Activated gamma-delta T cell treated with Interleukin-2 at 50 U/mL for 16 hours (primary cell): ENCODE results near the gene ABCF2.

ENCODE experiments used
- DNase-seq: peaks from one replicate; pipeline ENCODE4 v3.0.0-alpha.2; 2020

The ABCF2 gene

DNA sequence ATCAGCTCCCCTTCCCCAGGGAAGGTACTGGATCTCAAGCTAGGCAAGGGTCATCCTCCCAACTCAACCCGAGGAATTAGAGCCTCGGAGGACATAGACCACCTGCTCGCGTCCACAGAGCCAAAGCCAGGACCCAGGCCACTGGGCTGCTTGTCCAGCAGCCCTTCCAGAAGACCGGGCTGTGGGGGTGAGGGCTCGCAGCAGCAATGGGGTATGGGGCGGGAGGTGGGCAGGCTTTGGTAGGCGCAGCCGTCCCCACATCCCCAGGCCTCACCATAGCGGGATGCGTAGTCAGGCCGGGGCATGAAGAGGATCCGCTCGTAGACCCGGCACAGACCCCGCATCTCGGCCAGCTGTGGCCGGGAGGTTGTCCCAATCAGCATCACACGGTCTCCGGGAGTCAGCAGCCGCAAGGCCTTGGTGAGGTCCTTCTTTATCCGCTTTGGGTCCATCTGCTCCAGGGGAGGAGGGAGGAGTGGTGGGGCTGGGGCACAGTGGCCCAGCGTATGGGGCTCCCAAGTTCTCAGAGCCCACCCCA lies 34.9 kb downstream of the ABCF2 start:
- no peak for DNase-seq

DNA sequence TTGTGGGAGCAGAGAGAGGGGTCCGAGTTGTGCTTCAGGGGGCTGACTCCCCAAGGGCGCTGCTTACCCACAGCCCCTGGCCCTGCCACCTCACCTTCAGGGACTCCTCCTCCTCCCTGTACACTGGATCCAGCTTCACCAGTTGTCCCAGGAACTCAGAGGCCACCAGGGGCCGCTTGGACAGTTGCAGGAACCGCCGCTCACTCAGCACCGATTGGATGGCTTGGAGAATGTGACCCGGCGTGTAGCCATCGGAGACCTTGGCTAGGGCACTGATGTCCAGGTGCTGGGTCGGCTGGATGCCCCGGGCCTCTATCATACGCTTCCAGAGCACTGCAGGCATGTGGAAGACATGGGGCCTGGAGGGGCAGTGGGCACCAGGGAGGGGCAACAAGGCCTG lies 35.5 kb downstream of the ABCF2 start:
- no peak for DNase-seq

DNA sequence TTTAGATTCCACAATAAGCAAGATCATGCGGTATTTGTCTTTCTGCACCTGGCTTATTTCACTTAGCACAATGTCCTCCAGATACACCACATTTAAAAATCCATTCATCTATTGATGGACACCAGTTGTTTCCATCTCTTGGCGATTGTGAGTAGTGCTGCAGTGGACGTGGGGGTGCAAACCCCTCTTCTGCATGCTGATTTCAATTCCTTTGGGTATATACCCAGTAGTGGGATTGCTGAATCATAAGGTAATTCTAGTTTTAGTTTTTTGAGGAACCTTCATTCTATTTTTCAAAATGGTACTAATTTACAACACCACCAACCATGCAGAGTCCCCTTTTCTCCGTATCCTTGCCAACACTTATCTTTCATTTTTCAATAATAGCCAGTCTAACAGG lies 38.0 kb downstream of the ABCF2 start:
- DNase-seq: no peak

DNA sequence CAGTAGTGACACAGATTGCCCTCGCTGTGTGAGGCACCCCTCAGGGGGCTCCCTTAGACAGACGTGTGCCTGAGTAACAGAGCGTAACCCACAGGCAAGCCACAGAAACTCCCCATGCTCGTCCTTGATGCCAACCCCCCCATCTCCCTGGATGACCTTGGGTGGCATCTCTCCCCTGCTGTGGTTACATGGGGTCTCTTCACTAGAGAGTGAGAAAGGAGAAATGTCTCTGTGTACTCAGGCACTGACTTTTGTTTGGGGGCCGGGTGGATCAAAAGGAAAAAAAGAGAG lies 38.8 kb downstream of the ABCF2 start:
- DNase-seq: no peak

DNA sequence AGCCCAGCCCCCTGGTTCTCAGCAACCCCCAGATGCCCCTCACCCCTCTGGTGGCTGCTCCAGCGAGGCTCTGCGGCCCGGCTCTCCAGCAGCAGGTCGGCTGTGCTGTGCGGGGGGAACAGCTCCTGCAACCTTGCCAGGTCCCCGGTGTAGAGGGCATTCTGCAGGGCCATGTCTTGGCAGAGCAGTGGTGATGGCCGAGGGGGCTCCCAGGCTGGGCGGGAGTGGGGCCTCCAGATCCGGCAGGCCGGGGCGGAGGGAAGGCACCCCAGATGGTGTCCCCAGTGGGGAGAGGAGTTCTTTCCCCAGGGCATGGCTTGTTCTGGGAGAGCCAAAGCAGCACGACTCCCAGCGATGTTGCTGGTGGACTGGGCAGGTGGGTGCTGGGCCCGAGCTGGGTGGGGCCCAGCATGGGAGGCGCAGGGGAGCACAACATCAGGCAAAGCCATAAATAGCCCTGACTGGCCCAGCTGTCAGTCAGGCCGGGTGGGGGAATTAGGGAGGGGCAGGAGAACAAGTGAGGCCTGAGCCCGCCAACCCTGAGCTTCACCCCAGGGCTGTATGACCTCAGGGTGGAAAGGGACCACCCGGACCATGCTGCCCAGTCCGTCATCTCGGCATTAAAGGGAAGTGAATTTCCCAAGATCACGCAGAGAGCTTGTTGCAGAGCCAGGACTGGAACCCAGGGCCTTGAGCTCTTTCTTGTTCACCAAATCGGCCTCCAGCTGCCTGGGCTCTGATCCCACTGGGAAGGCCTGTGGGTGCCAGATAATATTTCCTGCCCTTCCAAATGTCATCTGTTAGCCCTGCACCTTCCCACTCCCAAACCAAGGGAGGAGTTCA lies 39.4 kb downstream of the ABCF2 start:
- no peak for DNase-seq

DNA sequence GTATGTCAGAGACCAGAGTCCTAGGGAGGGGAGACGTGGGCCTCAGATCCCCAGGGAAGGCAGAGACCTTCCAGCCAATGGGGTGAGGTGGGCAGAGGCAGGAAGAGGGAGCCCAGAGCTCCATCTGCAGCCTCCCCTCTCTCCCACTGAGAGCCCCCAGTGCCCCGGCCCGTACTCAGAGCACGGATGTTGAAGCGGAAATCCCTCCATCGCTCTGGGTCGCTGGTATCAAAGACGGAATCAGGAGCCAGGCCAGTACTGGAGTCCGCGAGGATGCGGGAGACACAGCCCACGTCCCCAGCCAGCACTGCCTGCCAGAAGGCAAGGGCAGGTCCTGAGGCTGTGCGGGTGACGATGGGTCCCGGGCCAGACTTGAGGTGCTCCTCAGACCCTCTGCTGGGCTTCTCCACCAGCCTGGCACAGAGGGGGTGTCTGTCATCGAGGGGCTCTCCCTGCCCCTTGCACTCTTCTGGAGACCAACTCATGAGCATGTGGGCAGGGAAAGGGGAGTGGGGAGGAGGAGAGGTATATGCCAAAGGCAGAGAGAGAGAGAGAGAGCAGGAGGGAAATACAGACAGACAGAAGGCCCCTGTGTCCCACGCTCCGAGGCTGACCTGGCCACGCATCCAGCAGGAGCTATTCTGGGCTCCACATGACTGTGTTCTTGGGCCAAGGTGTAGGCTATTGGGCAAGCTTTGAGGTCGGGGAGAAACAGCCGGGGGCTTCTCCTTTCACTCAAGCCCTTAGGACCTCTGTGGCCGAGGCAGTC lies 40.2 kb downstream of the ABCF2 start, which contains the start of gene ASB10:
Gene ASB10 (minus strand): TSS at position 611 of the 769 bp plus-strand sequence. CDS start 120 bp downstream, at position 491.
- DNase-seq: no peak

DNA sequence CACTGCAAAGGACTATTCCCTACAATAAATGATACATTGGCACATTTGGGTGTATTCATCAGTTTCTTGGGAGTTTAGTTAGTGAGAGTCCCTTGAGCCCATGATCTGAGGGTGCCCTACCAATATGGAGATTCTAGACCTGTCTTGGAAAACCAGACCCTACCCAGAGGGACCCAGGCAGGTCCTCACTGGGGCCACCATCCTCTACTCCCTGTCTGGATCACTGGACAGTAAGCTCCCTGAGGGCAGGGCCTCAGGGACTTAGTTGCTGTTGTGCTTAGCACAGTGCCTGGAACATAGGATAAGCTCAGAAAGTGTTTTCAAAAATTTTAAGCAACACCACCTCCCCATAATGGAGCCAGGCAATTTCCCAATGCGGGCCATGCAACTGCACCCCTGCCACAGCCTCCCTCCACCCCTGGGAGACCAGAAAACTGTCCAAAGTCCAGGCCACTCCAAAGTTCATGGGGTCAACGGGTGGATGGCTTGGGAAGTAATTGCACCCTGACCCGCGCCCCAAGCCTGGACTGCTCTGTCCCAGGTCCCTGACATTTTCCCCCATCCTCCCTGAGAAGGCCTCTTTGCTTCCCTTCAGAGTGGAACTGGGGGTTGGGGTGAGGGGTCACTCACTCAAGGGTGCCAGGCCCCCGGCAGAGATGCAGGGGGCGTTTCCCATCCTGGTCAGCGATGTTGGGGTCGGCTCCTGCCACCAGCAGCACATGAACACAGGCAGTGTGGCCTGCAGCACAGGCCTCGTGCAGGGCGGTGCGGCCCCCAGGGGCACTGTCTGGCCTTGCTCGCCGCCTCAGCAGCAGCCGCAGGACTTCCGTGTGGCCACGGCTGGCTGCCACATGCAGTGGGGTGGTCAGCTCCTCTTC lies 41.0 kb downstream of the ABCF2 start:
- no peak for DNase-seq

DNA sequence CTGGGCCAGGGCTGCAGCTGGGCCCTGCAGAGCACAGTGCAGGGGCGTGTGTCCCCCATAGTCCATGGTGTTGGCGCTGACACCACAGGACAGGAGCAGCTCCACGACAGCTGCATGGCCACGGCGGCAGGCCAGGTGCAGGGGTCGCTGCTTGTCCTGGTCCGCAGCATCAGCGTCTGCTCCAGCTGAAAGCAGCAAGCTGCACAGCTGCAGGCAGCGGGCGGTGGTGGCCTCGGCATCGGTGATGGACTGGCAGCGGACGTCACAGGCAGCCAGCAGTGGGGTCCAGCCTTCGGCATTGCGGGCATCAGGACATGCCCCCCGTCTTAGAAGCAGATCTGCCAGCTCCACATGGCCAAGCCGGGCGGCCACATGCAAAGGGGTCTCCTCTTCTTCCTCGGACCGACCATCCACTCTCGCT lies 46.0 kb downstream of the ABCF2 start:
- no peak for DNase-seq

DNA sequence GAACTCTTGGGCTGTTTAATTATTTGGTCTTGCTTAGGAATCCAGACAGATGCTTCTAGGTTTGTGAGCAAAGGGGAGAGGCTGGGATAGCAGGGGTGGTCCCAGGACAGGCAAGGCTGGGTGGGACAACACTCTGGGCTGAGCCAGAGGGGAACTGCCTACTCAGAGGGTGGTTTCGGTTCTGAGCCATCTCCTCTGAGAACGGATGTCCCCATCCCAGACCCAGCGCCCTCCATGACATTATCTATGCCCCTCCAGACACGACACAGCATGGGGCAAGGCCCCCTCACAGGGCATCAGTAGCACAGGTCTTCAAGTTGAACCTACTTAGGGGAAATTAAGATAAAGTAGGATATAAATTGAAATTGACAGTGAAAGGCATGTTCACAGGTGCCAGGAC lies 47.1 kb downstream of the ABCF2 start:
- no peak for DNase-seq

DNA sequence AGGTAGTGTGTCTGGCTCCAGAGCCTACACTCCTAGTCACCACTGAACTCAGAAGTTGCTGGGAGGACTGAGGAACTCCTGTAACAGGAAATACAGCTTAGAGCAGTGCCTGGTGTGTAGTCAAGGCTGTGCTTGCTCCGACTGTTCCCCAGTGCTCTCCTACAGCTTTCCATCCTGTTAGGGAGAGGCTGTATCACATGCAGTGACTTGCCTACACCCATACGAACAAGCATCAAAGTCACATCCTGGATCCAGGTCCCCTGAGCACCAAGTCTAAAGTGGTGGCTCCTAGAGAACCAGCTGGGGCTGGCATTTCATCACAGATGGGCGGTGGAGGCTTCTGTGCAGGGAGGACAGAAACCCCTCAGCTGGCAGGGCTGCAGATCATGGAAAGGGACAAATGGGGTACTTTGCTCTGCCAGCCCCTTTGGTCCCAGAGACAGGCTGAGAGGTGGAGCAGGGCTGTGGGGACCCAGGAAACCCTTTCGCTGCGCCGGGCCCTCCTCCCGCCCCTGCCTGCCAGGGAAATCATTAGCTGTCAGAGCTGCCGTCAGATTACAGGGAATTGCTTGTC lies 47.6 kb downstream of the ABCF2 start:
- DNase-seq: no peak

DNA sequence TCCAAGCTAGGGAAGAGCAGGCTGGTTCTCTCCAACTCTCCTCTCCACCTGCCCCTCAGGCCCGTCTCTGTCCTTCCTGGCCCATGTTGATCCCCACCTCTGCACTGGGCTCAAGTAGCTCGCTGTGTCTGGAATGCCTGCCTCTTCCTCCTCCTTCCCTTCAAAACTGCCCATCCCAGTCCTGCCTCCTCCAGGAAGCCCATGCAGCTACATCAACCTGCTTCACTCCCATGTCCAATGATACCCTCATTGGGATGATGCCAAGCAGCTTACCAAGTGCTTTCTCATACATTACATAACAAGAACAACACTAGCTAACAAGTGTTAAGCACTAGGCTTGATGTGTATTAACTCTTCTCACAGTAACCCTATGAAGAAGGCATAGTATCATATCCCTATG lies 48.2 kb downstream of the ABCF2 start:
- no peak for DNase-seq

DNA sequence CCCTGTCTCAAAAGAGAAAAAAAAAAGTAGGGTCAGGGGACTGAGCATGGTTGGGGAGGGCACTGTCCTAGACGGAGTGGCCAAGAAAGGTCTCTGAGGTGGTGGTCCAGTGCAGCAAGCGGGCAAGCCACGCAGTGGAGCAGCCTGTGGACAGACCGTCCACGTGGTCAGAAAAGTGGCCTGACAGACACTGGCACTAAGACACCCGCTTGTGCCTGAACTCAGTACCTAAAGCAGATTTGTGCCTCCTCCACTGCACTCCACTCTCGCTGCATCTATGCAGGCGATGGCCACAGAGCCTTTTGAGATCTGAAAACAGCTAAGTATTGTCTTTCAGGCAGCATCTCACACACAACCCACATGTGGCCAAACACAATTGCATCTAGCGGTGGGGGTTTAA lies 48.8 kb downstream of the ABCF2 start:
- no peak for DNase-seq

DNA sequence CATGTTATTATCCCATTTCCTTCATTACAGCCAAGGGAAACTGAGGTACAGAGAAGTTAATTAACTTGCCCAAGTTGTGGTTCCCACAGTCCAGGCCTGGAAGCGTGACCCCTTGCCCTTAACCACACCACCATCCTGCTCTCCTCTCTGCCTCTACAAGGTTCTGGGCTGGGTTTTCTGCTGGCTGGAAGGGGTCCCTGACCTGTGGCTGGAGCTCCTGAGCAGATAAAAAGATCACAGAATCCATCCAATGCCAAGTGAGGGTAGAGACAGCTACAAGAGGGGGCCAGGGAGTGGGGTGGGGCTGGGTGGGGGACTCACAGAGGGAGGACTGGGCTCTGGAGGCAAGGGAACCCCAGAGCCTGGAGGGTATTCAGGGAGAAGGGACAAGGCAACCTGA lies 49.7 kb downstream of the ABCF2 start:
- no peak for DNase-seq

DNA sequence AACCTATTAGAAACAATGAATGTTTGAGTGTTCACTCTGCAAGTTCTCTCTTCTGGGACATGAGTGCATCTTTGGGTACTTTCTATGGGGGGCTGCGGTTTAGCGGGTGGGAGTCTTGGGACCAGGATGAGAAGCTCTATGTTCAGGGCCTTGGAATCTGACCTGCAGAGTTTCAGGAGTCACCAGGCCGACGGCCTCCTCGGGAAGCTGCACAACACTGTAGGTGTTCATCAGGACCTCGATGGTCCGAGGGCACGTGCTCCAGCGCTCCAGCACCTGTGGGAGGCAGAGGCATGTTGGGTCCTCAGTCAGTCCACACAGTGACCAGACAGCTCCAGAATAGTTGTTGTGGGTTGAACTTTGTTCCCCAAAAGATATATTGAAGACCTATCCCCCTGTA lies 50.6 kb downstream of the ABCF2 start:
- no peak for DNase-seq

DNA sequence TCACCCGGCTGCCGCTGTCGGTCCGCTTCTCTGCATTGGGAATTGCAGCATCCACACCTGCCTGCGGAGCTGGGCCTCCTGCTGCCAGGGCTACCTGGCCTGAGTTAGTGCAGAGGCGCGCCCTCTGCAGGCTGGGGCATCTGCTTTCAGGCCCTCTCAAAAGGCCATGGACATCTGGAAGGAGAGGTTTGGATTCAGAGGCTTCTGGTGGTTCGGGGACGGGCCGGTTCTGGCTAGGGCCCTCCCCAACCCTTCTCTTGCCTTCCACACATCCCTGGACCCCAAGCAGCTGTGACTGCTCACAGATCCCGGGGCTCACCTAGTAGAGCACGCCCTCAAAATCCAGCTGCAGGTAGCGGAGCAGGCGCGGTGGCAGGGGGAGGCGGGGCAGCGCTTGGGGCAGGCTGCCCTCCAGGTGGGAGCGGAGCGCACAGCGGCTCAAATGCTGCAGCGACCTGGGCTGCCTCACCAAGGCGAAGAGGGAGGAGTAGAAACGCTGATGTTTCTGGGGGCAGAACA lies 51.2 kb downstream of the ABCF2 start:
- no peak for DNase-seq

DNA sequence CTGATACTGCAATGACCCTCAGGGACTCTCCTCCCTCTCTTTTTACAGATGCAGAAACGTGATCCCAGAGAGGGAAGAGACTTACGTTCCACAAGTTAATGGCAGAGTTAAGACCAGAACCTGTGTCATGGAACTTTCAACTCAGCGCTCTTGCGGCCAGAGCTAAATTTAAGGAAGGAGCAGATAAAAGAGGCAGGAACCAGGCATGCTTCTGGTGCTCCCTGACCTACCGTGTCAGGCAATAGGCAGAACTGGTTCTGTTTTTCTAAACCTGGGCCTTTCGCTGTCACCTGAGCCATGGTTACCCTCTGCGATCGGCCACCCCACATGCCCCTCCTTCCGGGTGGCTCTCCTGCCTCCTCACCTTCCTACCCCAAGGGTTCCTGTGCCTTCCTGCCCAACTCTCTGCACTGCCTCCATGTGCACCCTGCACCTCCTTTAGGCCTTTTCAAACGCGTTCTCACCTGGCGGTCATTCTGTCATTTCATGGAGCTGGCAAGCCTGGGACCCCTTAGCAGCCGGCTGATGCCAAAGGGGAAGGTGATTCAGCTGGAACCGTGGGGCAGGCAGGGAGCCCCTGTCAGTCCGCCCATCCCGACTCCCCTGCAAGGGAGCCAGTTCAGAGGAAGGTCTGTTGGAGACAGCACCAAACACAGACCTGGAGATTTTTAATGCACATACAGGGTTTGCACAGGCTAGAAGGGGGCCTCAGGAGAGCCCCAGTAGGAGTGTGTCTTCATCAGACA lies 51.8 kb downstream of the ABCF2 start:
- no peak for DNase-seq

DNA sequence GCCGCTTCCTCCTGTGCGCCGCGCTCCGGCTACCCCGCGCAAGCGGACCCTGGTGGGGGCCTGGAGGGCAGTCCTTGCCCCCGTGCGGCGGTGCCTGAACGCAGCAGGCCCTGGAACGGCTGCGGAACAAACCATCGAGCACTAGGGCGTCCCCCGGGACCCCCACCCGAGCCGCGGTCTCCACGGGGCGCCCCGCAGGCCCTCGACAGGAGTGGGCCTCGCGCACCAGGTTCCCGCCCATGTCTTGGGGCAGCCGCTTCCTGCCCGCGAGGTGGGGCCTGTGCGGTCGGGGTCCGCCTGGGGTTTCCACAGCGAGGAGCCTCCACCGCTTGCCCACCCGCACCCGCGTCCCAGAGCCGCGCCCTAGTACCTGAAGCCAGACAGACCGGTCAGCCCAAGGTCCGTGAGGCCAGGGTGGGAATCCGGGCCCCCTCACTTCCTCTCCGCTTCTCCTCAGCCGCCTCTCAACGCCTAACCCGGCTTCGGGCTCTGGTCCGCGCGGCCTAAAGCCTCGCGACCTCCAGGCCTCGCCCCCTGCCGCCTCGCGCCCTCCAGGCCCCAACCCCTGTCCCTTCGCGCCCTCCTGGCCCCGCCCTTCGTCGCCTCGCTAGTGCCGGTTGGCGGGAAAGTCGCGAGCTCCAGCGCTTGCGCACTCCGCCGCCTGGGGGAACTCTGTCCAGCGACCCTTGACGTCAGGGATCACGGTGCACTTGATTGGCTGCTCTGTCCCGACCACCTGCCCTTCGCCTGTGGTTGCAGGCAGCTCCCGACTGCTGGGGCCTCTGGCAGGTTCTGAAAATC lies 52.6 kb downstream of the ABCF2 start:
- DNase-seq: no peak

DNA sequence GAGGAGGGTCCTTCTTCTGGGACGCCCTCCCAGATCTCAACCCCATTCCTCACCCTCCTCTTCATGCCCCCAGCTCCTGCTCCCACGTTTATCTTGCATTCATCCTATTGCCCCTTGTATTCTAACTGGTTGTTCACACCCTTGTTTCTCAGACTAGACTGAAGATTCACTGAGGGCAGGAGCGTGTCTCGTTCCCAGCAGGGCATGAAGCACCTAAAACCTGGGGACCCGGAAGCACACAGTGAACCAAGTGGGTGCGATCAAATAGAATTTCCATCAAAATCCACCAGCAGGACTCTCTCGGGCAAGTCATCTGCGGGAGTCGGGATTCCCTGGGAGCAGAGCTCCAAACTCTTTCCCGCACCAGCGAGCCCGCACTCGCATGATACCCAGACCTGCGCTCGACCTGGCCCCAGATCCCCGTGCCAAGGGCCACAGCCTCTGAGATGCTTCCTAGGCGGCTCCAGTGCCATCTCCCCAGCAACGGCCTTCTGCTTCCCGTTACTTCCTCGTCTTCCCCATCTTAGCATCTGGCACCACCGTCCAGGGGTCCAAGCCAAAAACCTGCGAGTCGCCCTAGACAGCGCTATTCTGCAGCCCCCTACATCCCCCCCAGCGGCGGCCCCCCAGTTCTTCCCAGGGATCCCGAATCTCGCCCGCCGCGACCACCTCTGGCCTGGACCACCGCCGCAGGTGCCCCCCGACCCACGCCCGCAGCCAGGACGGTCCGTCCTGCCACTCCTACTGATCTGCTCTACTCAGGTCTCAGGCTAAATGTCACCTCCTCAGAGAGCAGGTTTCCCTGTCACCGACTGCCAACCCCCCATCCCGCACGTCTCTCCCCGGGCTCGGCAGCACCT lies 53.4 kb downstream of the ABCF2 start:
- no peak for DNase-seq

DNA sequence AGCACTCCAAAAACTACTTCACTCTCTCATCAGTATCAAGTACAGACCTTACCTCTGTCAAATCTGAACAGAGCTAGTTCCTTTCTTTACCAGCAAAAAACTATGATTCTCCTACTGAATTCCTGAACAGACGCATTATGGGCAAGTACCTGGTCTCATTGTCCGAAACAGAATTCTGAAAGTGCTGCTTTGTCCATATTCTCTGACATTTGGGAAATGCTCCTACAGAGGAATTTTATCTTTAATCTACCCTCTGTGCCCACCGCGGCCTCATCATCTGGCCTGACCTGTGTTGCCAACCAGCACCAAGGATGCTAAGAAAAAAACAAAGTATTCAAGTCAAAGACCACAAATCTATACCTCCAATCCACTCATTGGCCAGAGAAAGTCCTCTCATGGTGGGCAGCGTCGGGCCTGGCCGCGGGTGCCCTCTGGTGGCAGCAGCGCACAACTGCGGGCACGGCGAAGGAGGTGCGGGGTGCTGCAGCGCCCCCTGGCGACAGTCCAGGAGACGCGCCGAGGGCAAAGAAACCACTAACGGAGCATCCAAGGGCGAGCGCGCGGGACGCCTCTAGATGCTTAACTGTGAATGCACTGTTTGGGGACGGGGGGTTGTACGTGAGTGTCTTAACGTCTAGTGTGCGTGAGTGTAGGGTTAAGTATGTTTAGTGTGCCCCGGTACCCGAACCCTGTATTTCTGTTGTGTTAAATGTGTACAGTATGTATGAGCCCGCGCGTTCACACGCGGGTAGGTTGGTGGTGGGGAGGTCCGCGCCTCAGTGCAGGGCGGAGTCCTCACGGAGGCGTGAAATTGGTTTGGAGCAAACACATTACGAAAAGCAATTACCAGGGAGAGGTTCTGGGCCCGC lies 54.5 kb downstream of the ABCF2 start:
- peak; percentile 77 for DNase-seq
